HG03135 (cell line): Measurements from ENCODE around the gene HSD11B2.

Experiments
- ATAC-seq: cut with Tn5 transposase; IDR thresholded peaks from one replicate; pipeline ENCODE4 v1.9.1; 2021; ENCODE audit warnings: mild to moderate bottlenecking, moderate library complexity; ENCODE audit not compliant: unreplicated experiment

HSD11B2 gene

GRCh38 chr16:67396159-67397035, 34.5 kb upstream of the HSD11B2 start:
- ATAC-seq: no peak

- ATAC-seq: no peak
These were observed 33.7 kb upstream of the HSD11B2 start for GRCh38 chr16:67397036-67397801.

- no peak for ATAC-seq
These were observed 32.9 kb upstream of the HSD11B2 start for GRCh38 chr16:67397812-67398545.

- ATAC-seq: no peak
These were observed 32.2 kb upstream of the HSD11B2 start for GRCh38 chr16:67398546-67399217.

- no peak for ATAC-seq
These were observed 31.6 kb upstream of the HSD11B2 start for GRCh38 chr16:67399218-67399733.

- ATAC-seq: no peak
These were observed 30.9 kb upstream of the HSD11B2 start for GRCh38 chr16:67399749-67400704.

- no peak for ATAC-seq
These were observed 30.0 kb upstream of the HSD11B2 start for GRCh38 chr16:67400901-67401300.

GRCh38 chr16:67403976-67404555, 26.9 kb upstream of the HSD11B2 start:
- ATAC-seq: no peak

- ATAC-seq: no peak
These were observed 26.1 kb upstream of the HSD11B2 start for GRCh38 chr16:67404740-67405226.

- no peak for ATAC-seq
These were observed 25.6 kb upstream of the HSD11B2 start for GRCh38 chr16:67405336-67405735.

- ATAC-seq: no peak
These were observed 24.6 kb upstream of the HSD11B2 start for GRCh38 chr16:67406111-67406971.

GRCh38 chr16:67407176-67407787, 23.6 kb upstream of the HSD11B2 start:
- ATAC-seq: no peak

- no peak for ATAC-seq
These were observed 23.0 kb upstream of the HSD11B2 start for GRCh38 chr16:67407788-67408452.

- ATAC-seq: no peak
These were observed 21.3 kb upstream of the HSD11B2 start for GRCh38 chr16:67409631-67410030.

- no peak for ATAC-seq
These were observed 19.6 kb upstream of the HSD11B2 start for GRCh38 chr16:67411339-67411738.

GRCh38 chr16:67412294-67412693, 18.6 kb upstream of the HSD11B2 start:
- ATAC-seq: no peak
